ENCODE data around the gene TARS1.
A peak's percentile ranks its signal among the peaks of the same experiment; 100 is the strongest.
"Not testable (repeated sequence)": the region's sequence is repeated elsewhere in the genome, so short reads cannot be mapped to it uniquely, and the experiment has no call there.

GRCh38 chr5:33435893-33436490, 4.8 kb upstream of the TARS1 start:
- not testable (repeated sequence) for TF ChIP-seq POLR2A (IDR thresholded peaks at IDR 0.05)
- peak in 1 of 3 donors; percentile 68 for TF ChIP-seq CTCF (IDR thresholded peaks at IDR 0.05)
